Gastrocnemius medialis (tissue), 4 donors: Measurements from ENCODE around the gene NPAS3. TPM values are rescaled to one million over a fixed set of nuclear protein-coding genes. Genes with fewer than 3 reads are reported as not detected.

Experiments
- ATAC-seq, 2 donors: fragments of 150-250 bp; one replicate each; pipeline ENCODE4 v1.9.1; 2016
- DNase-seq, 2 donors: peaks; one replicate each; pipeline ENCODE4 v3.0.0-alpha.2; 2019
- H3K27ac ChIP-seq, 4 donors: fragments of 200-600 bp; sonication (generic); 1 replicate in 1 of 4; 2 replicates in 3 of 4; pipeline ENCODE4 v1.5.1; 2016 to 2018; ENCODE audit warnings: mild to moderate bottlenecking in 2 of 4, moderate library complexity in 1 of 4
- H3K27me3 ChIP-seq, 3 donors: fragments of 200-600 bp; sonication (generic) in 2 of 3; 1 replicate in 1 of 3; 2 replicates in 2 of 3; pipeline versions ENCODE4 v1.5.1 to v1.6.0; 2016 to 2019; ENCODE audit warnings: mild to moderate bottlenecking in 1 of 3, moderate library complexity in 1 of 3
- H3K36me3 ChIP-seq, 2 donors: fragments of 200-600 bp; sonication (generic) in 1 of 2; one replicate each; pipeline ENCODE4 v1.5.1; 2017 to 2018
- H3K4me1 ChIP-seq, 2 donors: fragments of 200-600 bp; sonication (generic) in 1 of 2; one replicate each; pipeline ENCODE4 v1.5.1; 2016 to 2017; ENCODE audit warnings: mild to moderate bottlenecking in 2 of 2
- H3K4me3 ChIP-seq, 4 donors: fragments of 200-600 bp; sonication (generic) in 3 of 4; 1 replicate in 1 of 4; 2 replicates in 3 of 4; pipeline ENCODE4 v1.5.1; 2016 to 2019; ENCODE audit warnings: mild to moderate bottlenecking in 2 of 4
- H3K9me3 ChIP-seq, 3 donors: fragments of 200-600 bp; sonication (generic) in 2 of 3; 1 replicate in 1 of 3; 2 replicates in 2 of 3; pipeline ENCODE4 v1.5.1; 2016 to 2019
- POLR2A ChIP-seq, 2 donors: fragments of 450-650 bp; IDR thresholded peaks; one replicate each; pipeline ENCODE4 v1.6.1; 2017; ENCODE audit warnings: antibody characterized with exemption in 2 of 2, mild to moderate bottlenecking in 2 of 2, moderate library complexity in 2 of 2
- in situ Hi-C, 4 donors: fragments of 200-750 bp; cut with MboI; loops; one replicate each; pipeline versions ENCODE4 v1.15.0 to v1.8.0; 2017; ENCODE audit warnings: low sequenced_read_pairs in 4 of 4
- intact Hi-C: fragments of 100-400 bp; cut with DNase I; formaldehyde crosslinking; loops from one replicate; pipeline ENCODE4 v1.15.1; 2023; ENCODE audit warnings: low total_unique reads
- total RNA-seq, 4 donors: library from RNA; depleted of rRNA; stranded (reverse); fragments of >200 nt; gene quantifications; one replicate each; pipeline versions ENCODE4 v1.1.0 to v1.2.3, GENCODE V29; 2016
- TF ChIP-seq, protein P1 (sequence below), 5 experiments: fragments of 450-650 bp in 3 of 5; fragments of 200-600 bp in 2 of 5; sonication (generic) in 2 of 5; IDR thresholded peaks in 4 of 5; conservative IDR thresholded peaks in 1 of 5; 1 replicate in 4 of 5; 2 replicates in 1 of 5; pipeline ENCODE4 v1.5.1; 2016 to 2019; ENCODE audit warnings: antibody characterized with exemption in 5 of 5, mild to moderate bottlenecking in 3 of 5, moderate library complexity in 3 of 5

NPAS3 gene
- total RNA-seq, 4 donors from 2014 or later: 0.82 to 1.00 TPM; not detected in 2

DNA sequence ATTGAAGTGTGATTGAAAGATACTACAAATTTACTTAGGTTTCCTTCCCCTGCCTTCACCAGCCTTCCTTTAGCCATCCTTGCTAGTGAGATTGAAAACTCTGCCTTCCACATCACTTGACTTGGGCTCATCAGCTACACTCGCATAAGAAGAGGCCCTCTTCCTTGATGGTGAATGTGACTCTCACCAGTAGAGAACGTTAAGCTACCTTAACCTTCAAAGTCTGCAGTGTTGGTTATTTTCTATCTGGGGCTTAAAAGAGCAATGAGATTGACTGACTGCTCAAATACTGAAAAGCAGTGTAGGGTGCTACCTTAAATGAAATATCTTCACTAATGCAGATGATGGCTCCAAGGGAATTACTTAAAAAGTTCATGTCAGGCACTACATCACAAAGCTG is 740.3 kb downstream of the NPAS3 start:
- Histone ChIP-seq H3K27ac (no peak overlapping the region), H3K9me3 (no peaks in the 10 kb centered on the region), H3K27me3 (no peaks in the 10 kb centered on the region), H3K4me3 (no peak overlapping the region), H3K36me3 (no peaks in the 10 kb centered on the region), H3K4me1 (peaks cover 3 to 7% of the 10 kb centered on the region in 2 donors)
- no peak for TF ChIP-seq POLR2A (IDR thresholded peaks at IDR 0.05)
- TF ChIP-seq, protein P1, sequence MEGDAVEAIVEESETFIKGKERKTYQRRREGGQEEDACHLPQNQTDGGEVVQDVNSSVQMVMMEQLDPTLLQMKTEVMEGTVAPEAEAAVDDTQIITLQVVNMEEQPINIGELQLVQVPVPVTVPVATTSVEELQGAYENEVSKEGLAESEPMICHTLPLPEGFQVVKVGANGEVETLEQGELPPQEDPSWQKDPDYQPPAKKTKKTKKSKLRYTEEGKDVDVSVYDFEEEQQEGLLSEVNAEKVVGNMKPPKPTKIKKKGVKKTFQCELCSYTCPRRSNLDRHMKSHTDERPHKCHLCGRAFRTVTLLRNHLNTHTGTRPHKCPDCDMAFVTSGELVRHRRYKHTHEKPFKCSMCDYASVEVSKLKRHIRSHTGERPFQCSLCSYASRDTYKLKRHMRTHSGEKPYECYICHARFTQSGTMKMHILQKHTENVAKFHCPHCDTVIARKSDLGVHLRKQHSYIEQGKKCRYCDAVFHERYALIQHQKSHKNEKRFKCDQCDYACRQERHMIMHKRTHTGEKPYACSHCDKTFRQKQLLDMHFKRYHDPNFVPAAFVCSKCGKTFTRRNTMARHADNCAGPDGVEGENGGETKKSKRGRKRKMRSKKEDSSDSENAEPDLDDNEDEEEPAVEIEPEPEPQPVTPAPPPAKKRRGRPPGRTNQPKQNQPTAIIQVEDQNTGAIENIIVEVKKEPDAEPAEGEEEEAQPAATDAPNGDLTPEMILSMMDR (IDR thresholded peaks at IDR 0.05 in 4 of 5, conservative IDR thresholded peaks at IDR 0.05 in 1 of 5): no peak
- intact Hi-C loops (no loop called here), in situ Hi-C loops (no loop called here)
- DNase-seq: no peak
- ATAC-seq: no peak

DNA sequence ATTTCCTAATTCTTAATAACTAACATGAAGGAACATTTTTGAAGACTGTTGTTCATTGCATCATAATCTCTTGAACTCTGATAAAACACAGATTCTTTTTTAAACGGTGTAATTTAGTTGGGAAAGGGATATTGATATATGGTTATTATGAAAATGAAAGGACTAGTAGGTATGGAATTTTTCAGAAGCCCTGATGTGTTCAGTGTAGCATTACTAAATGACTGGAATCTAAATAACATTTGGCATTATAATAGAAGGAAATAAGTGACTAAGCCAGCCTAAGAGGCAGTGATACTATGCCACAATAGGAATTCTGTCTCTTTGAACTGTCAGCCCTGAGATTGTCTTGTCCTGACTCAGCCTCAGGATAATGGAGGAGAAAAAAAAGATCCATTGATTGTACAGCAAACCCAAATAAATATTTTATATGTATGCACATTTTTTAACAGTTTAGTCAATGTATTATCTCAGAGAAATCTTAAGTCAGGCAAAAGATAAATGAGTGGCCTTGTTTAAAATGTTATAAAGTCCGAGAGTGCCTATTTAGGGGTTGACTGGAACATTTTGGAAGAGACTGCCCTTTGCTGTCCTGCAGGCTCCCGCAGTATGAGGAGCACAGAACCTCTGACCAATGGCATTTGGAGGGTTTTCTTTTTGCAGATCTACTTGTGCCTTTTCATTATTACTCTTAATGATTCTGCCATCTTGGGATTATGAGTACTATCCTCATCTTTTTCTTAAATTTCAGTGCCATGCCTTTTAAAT is 741.0 kb downstream of the NPAS3 start:
- H3K27ac ChIP-seq: no peak overlapping the region
- DNase-seq: no peak
- no peaks in the 10 kb centered on the region for H3K27me3 ChIP-seq
- in situ Hi-C loops (no loop called here), intact Hi-C loops (no loop called here)
- no peaks in the 10 kb centered on the region for H3K9me3 ChIP-seq
- ATAC-seq: no peak
- H3K4me1 ChIP-seq: peaks cover 3 to 7% of the 10 kb centered on the region in 2 donors
- no peak for TF ChIP-seq POLR2A (IDR thresholded peaks at IDR 0.05)
- TF ChIP-seq, protein P1 (IDR thresholded peaks at IDR 0.05 in 4 of 5, conservative IDR thresholded peaks at IDR 0.05 in 1 of 5): no peak
- H3K4me3 ChIP-seq: no peak overlapping the region
- no peaks in the 10 kb centered on the region for H3K36me3 ChIP-seq

DNA sequence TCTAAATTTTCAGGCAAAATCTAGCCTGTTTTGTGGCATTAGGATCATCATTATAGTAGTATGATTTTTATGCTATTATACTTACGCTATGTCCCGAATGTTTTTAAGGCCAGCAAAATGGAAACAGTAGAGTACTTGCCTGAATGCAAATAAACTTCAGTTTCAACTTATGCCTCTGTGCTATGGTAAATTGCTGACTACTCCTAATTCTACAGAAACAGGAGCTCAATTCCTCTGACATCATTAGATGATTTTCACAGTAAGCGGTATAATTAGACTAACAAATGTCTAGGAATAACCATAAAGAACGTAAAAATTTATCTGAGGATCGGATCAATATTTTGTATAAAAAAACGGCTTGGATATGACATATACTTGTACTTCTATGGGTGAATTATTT is 742.2 kb downstream of the NPAS3 start:
- peaks cover 3 to 7% of the 10 kb centered on the region in 2 donors for H3K4me1 ChIP-seq
- H3K36me3 ChIP-seq: no peaks in the 10 kb centered on the region
- in situ Hi-C loops: no loop called here
- no peaks in the 10 kb centered on the region for H3K9me3 ChIP-seq
- ATAC-seq (no peak), DNase-seq (no peak)
- no peaks in the 10 kb centered on the region for H3K27me3 ChIP-seq
- intact Hi-C loops: no loop called here
- TF ChIP-seq, protein P1 (IDR thresholded peaks at IDR 0.05 in 4 of 5, conservative IDR thresholded peaks at IDR 0.05 in 1 of 5): no peak
- no peak overlapping the region for H3K27ac ChIP-seq
- H3K4me3 ChIP-seq: no peak overlapping the region

DNA sequence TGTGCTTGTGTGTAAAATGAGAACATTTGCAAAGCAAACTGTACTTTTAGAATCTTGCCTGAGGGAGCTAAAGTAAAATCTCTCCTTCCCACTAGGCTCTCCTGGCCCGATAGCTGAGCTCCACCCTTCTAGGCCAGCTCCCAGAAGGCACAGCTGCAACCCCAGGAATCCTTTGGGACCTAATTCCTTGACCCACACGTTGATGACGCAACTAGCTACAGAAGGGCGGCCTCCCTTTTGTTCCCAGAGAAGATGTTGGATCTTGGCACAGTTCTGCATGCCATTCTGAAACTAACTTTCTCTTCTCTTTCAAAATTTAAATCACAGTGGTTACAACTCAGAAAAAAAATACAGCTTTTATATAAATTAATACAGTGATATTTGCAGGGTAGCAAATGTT is 744.1 kb downstream of the NPAS3 start:
- Histone ChIP-seq H3K4me3 (no peak overlapping the region), H3K36me3 (no peaks in the 10 kb centered on the region), H3K27ac (no peak overlapping the region), H3K27me3 (no peaks in the 10 kb centered on the region), H3K9me3 (no peaks in the 10 kb centered on the region), H3K4me1 (peaks cover 0 to 7% of the 10 kb centered on the region in 2 donors)
- ATAC-seq (peak; percentile 36 to 78), DNase-seq (peak; percentile 10 to 53)
- in situ Hi-C loops (no loop called here), intact Hi-C loops (no loop called here)
- TF ChIP-seq, protein P1 (IDR thresholded peaks at IDR 0.05 in 4 of 5, conservative IDR thresholded peaks at IDR 0.05 in 1 of 5): no peak
- TF ChIP-seq POLR2A (IDR thresholded peaks at IDR 0.05): no peak
